HG03060 (cell line): ENCODE data around the gene CLCN2.

ENCODE experiments used
- ATAC-seq: cut with Tn5 transposase; IDR thresholded peaks from one replicate; pipeline ENCODE4 v1.9.1; 2021; ENCODE audit warnings: low read depth, moderate number of reproducible peaks; ENCODE audit not compliant: unreplicated experiment

The CLCN2 gene

GRCh38 chr3:184305577-184305976, 55.8 kb downstream of the CLCN2 start:
- ATAC-seq: no peak

- no peak for ATAC-seq
Measured at GRCh38 chr3:184300378-184300720, 61.1 kb downstream of the CLCN2 start.

GRCh38 chr3:184299488-184300377, 61.7 kb downstream of the CLCN2 start:
- peak; percentile 24 for ATAC-seq

- peak; percentile 78 for ATAC-seq
Measured at GRCh38 chr3:184298759-184299487, 62.5 kb downstream of the CLCN2 start, which contains the start of gene PSMD2. Gene PSMD2, plus strand, starts transcription at chr3:184299241. Its CDS starts 26 bp downstream, at chr3:184299267.

- ATAC-seq: no peak
Measured at GRCh38 chr3:184296616-184297015, 64.8 kb downstream of the CLCN2 start.
